CD4-positive, alpha-beta T cell treated with Interleukin-4 for 4 hours (primary cell): ENCODE measurements around the gene BICRA.
"Not testable (repeated sequence)": the region's sequence is repeated elsewhere in the genome, so short reads cannot be mapped to it uniquely, and the experiment has no call there.

Source experiments
- DNase-seq: peaks from one replicate; pipeline ENCODE4 v3.0.0-alpha.2; 2020

The BICRA gene

DNA sequence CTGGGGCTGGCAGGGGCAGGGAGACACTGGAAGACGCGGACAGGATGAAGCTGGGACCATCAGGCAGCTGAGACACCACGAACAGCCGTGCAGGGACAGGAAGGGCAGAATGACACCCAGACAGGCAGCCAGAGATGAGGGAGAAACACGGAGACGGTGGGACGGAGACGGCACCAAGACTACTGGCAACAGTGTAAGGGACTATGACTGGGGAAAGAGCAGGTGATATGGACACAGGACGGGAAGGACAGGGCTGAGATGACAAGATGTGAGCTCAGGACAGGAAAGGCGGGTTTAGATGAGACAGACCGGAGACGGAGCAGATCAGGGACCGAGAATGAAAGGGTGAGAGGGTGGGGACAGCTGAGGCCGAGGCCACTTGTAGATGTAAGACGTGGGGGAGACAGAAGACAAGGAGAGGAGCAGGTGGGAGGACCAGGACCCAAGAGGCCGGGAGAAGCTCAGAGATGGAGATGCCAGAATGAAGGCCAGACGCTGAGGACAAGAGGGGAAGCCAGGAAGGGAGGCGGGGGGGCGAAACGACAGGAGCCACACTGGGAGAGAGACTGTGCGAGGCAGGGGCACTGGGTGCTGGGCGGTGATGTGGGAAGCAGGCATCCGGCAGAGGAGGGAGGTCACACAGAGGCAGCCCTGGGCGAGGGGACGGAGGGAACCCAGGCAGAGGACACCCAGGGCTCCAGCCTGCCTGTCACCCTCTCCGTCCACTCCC is 86.8 kb downstream of the BICRA start:
- no peak for DNase-seq

GRCh38 chr19:47696635-47697034 is 87.7 kb downstream of the BICRA start:
- no peak for DNase-seq

GRCh38 chr19:47697863-47698609 is 89.1 kb downstream of the BICRA start:
- DNase-seq = peak; percentile 51

DNA sequence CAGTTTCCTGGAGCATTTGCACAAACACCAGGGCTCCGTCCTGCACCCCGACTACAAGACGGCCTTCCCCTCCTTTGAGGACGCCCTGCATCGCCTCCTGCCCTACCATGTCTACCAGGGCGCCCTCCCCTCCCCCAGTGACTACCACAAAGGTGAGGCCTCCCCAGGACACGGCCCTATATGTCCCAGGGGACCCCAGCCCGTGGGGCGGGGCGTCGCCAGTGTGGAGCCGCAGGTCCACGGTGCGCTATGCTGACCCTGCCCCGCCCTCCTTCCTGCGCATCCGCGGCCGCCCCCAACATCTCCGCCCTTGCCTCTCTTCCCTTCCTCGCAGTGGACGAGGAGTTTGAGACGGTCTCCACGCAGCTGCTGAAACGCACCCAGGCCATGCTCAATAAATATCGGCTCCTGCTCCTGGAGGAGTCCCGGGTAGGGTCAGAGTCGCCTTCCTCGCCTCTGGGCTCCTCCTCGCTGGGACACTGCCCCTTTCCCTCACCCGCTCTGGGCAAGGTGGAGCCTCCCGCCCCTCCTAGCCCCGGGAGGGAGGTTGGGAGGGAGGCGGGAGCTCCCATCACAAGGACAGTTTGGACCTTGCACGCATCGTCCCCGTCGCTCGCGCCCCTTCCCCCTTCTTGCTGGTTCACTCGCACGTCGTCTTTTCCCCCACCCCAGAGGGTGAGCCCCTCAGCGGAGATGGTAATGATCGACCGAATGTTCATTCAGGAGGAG is 89.9 kb downstream of the BICRA start:
- DNase-seq = no peak

- DNase-seq = peak; percentile 24
These were observed 90.5 kb downstream of the BICRA start for GRCh38 chr19:47699360-47699917.

DNA sequence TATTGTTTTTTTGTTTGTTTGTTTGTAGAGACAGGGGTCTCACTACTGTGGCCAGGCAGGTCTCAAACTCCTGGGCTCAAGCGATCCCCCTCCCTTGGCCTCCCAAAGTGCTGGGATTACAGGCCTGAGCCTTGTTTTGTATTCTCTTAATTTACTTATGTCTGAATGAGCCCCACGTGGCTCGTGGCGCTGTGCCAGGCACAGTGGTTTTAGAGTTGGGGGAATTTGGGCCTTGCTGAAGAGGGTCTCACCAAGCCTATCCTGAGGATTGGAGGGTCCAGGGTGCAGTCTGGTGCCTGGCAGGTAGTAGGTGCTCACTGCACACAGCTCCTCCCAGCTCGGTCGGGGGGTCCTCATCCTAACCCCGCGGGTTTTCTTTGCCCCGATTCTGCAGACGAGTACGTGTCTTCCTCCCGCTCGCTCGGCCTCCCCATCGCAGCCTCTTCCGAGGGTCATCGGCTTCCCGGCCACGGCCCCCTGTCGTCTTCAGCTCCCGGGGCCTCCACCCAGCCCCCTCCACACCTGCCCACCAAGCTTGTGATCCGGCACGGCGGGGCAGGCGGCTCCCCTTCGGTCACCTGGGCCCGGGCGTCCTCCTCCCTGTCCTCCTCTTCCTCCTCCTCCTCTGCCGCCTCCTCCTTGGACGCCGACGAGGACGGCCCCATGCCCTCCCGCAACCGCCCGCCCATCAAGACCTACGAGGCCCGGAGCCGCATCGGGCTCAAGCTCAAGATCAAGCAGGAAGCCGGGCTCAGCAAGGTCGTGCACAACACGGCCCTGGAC is 92.2 kb downstream of the BICRA start:
- no peak for DNase-seq

DNA sequence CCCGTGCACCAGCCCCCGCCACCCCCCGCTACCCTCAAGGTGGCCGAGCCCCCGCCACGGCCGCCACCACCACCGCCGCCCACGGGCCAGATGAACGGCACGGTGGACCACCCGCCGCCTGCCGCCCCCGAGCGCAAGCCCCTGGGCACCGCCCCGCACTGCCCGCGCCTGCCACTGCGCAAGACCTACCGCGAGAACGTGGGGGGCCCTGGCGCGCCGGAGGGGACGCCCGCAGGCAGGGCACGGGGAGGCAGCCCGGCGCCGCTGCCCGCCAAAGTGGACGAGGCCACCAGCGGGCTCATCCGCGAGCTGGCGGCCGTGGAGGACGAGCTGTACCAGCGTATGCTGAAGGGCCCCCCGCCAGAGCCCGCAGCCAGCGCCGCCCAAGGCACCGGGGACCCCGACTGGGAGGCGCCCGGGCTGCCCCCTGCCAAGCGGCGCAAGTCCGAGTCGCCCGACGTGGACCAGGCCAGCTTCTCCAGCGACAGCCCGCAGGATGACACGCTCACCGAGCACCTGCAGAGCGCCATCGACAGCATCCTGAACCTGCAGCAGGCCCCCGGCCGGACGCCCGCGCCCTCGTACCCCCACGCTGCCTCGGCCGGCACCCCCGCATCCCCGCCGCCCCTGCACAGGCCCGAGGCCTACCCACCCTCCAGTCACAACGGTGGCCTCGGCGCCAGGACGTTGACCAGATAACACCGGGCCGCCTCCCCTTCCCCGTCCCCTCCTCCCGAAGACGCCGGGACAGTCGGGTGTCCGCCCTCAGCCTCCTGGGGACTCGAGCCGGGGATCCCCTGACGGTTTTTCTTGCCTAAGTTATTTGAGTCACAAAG is 93.0 kb downstream of the BICRA start:
- DNase-seq = no peak

- no peak for DNase-seq
These were observed 93.7 kb downstream of the BICRA start for GRCh38 chr19:47702671-47703070.

DNA sequence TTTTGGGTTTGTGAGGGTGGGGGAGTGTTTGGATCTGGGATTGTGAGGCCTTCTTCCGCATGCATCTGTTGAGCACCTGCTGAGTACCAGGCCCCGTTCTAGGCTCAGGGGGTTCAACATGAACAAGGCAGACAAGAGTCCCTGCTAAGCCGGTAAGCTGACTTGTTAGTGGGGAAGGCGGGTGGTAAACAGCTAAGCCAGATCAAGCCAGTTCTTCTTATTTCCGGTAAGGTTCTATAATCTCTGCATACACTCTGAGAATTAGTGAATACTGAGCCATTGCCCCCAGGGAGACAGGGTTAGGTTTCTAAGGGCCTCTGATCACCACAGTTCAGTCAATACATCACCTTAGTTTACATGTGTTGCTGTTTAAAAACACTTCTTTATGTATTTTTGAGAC is 94.4 kb downstream of the BICRA start:
- DNase-seq = no peak

- no peak for DNase-seq
These were observed 95.1 kb downstream of the BICRA start for GRCh38 chr19:47704024-47704423.

DNA sequence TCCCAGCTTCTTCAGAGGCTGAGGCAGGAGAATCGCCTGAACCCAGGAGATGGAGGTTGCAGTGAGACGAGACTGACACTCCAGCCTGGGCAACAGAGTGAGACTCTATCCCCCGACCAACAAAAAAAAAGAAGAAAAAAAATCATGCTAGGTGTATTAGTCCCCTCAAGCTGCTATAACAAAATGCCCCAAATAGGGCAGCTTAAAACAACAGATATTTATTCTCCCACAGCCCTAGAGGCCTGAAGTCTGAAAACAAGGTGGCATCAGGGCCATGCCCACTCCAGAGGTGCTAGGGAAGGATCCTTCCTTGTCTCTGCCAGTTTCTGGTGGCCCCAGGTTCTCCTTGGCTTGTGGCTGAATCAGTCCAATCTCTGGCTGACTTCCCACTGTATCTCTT is 95.7 kb downstream of the BICRA start:
- DNase-seq = no peak

DNA sequence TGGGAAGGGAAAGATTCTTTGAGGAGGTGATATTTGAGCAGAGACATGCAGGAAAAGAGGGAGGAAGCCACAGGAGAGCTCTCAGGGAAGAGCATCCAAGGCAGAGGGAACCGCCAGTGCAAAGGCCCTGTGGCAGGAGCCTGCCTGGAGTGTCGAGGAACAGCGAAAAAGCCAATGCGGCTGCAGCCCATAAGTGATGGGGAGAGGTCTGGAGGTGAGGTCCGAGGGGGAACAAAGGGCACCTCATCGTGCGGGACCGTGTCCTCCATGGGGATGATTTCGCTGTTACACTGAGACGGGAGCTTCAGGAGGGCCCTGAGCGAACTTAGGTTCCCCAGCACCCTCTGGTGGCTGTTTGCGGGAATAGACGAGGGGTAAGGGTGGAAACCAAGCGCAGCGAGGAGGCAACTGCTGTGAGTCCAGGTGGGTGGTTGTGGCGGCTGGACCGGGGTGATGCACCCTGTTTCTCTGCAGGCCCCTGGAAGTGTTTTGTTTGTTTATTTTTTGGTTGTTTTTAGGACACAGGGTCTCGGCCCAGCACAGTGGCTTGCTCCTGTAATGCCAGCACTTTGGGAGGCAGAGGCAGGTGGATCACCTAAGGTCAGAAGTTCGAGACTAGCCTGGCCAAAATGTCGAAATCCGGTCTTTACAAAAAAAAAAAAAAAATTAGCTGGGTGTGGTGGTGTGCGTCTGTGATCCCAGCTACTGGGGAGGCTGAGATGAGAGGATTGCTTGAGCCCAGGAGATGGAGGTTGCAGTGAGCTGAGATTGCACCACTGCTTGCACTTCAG is 98.4 kb downstream of the BICRA start:
- DNase-seq = peak; percentile 64

DNA sequence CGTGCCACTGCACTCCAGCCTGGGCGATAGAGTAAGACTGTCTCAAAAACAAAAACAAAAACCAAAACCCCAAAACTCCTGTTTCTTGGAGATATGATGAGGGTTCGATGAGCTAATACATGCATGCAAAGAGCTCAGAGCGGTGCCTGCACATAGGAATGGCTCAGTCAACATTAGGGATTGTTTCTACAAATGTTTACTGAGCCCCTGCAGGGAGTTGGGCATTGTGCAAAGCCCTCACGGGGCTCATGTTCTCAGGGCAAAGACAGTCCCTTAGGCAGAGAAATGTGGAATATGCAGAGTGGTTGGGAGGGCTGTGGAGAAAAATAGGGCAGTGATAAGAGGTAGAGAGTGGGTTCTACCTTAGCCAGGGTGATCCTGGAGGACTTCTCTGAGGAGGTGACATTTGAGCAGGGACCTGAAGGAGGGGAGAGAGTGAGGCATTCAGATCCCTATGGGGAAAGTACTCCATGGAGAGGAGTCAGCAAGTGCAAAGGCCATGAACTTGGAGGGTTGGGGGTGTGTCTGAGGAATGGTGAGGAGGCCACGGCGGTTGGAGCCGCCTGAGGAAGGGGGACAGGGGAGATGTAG is 102.8 kb downstream of the BICRA start:
- DNase-seq = no peak

- no peak for DNase-seq
These were observed 104.4 kb downstream of the BICRA start, which contains the start of gene EHD2 for GRCh38 chr19:47713046-47714021. Gene EHD2 (plus strand): TSS chr19:47713422. CDS start chr19:47716613, 3,191 bp downstream.

DNA sequence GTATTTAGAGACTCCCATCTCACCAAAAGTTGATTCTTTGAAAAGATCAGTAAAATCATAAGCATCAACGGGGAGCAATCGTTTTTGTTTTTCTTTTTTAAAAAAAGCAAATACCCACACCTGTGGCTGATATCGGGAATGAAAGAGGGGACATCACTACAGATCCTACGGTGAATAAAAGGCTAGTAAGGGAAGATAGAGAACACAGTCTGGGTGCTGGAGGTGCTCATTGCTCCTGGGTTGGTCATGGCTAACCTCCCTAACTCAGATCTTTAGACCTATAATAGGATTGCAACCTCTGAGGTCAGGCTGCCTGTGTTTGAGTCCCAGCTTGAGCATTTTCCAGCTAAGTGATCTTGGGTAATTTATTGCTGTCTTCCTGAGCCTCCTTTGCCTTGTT is 105.4 kb downstream of the BICRA start:
- DNase-seq = no peak

DNA sequence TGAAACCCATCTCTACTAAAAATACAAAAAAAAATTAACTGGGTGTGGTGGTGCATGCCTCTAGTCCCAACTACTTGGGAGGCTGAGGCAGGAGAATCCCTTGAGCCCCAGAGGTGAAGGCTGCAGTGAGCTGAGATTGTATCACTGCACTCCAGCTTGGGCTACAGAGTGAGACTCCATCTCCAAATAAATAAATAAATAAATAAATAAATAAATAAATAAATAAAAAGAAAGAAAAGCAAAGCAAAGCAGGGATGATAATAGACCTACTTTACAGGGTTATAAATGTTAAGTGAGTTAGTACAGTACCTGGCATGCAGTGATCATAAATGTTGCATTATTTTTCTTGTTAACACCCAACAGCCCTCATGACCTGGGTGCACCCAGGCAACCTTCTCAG is 105.9 kb downstream of the BICRA start:
- not testable (repeated sequence) for DNase-seq

DNA sequence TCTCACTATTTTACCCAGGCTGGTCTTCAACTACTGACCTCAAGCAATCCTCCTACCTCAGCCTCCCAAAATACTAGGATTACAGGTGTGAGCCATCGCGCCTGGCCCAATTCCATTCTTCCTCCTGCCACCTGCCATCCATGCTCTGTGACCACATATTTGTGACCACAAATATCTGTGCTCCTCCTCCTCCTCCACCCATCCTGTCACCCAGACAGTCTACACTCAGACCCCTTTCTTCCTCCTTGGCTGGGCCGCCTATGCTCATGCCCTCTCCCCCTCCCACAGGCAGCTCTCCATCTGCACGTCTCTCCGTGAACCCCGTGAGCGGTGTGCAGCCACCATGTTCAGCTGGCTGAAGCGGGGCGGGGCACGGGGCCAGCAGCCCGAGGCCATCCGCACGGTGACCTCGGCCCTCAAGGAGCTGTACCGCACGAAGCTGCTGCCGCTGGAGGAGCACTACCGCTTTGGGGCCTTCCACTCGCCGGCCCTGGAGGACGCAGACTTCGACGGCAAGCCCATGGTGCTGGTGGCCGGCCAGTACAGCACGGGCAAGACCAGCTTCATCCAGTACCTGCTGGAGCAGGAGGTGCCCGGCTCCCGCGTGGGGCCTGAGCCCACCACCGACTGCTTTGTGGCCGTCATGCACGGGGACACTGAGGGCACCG is 107.5 kb downstream of the BICRA start:
- DNase-seq = no peak

DNA sequence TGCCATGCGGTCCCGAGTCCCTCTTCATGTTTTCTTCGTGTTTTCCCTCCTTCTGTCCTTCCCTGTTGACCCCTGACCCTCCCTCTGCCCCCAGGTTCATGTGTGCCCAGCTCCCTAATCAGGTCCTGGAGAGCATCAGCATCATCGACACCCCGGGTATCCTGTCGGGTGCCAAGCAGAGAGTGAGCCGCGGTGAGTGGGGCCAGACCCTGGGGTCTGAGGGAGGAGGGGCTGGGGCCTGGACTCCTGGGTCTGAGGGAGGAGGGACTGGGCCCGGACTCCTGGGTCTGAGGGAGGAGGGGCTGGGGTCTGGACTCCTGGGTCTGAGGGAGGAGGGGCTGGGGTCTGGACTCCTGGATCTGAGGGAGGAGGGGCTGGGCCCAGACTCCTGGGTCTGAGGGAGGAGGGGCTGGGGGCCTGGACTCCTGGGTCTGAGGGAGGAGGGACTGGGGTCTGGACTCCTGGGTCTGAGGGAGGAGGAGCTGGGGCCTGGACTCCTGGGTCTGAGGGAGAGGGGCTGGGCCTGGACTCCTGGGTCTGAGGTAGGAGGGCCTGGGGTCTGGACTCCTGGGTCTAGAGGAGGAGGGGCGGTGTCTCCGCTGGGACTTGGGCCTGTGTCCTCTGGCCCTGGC is 109.6 kb downstream of the BICRA start:
- not testable (repeated sequence) for DNase-seq
